ENCODE results near the gene HS3ST1. TPM values are rescaled to one million over a fixed set of nuclear protein-coding genes. Genes with fewer than 3 reads are reported as not detected.
A peak's percentile ranks its signal among the peaks of the same experiment; 100 is the strongest.

Gene HS3ST1
- total RNA-seq, 2 donors from 2014 or later = 1.5 to 6.7 TPM

DNA sequence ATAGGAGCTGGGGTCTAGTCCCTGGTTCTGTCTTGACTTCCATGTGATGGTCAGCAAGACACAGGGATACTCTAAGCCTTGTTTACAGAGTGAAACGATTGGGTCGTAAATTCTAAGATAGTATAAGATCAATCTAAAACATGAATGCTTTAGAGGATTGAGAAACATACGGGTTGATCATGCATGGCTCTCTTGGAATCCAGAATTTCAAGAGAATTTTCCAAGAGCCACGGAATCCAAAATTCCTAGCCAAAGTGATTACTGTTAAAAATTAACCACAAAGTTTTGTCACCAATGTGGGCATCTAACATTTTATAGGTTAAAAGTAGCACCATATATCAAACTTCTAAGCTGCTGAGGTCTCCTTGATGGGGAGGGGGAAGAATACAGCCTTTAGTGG, 16.5 kb downstream of the HS3ST1 start:
- no peak for DNase-seq (ENCODE audit: low spot score)
- Histone ChIP-seq H3K36me3 (no peaks in the 10 kb centered on the region), H3K4me1 (replicated peaks) (no peaks in the 10 kb centered on the region), H3K9me3 (no peaks in the 10 kb centered on the region), H3K27me3 (replicated peaks; ENCODE audit: insufficient read depth) (no peaks in the 10 kb centered on the region), H3K4me3 (no peak overlapping the region), H3K27ac (no peak overlapping the region)
- 85% methylated on average over 4 of the region's 4 CpGs for WGBS
- intact Hi-C loops (cut with DNase I) = no loop called here
- no peak for TF ChIP-seq POLR2AphosphoS5 (IDR thresholded peaks at IDR 0.05)
- no peak for TF ChIP-seq POLR2A (IDR thresholded peaks at IDR 0.05)
- TF ChIP-seq, protein P1, sequence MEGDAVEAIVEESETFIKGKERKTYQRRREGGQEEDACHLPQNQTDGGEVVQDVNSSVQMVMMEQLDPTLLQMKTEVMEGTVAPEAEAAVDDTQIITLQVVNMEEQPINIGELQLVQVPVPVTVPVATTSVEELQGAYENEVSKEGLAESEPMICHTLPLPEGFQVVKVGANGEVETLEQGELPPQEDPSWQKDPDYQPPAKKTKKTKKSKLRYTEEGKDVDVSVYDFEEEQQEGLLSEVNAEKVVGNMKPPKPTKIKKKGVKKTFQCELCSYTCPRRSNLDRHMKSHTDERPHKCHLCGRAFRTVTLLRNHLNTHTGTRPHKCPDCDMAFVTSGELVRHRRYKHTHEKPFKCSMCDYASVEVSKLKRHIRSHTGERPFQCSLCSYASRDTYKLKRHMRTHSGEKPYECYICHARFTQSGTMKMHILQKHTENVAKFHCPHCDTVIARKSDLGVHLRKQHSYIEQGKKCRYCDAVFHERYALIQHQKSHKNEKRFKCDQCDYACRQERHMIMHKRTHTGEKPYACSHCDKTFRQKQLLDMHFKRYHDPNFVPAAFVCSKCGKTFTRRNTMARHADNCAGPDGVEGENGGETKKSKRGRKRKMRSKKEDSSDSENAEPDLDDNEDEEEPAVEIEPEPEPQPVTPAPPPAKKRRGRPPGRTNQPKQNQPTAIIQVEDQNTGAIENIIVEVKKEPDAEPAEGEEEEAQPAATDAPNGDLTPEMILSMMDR (IDR thresholded peaks at IDR 0.05) = no peak

DNA sequence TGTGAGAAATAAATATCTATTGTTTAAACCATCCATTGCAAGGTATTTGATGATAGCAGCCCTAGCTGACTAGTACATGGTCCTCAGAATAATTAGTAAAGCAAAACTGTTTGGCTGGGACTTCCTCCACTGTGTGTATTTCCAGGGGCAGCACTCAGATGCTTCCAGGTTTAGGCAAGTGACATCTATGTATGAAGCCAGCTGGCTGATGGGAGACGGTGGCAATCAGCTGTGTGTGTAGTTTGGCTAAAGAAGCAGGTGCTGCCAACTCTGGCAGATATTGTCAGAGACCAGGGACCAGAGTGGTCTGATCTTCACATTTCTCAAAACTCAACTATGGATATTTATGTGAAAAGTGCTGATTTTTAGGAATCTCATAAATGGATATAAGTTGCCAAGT, 19.1 kb downstream of the HS3ST1 start:
- no peaks in the 10 kb centered on the region for H3K9me3 ChIP-seq
- WGBS = 63% methylated on average over 1 of the region's 1 CpG
- no peaks in the 10 kb centered on the region for H3K36me3 ChIP-seq
- no peaks in the 10 kb centered on the region for H3K4me1 ChIP-seq (replicated peaks)
- no peak for DNase-seq (ENCODE audit: low spot score)
- no peak overlapping the region for H3K4me3 ChIP-seq
- intact Hi-C loops (cut with DNase I) = no loop called here
- H3K27ac ChIP-seq = no peak overlapping the region
- no peak for TF ChIP-seq POLR2AphosphoS5 (IDR thresholded peaks at IDR 0.05)
- TF ChIP-seq, protein P1 (IDR thresholded peaks at IDR 0.05) = no peak
- no peak for TF ChIP-seq POLR2A (IDR thresholded peaks at IDR 0.05)
- H3K27me3 ChIP-seq (replicated peaks; ENCODE audit: insufficient read depth) = no peaks in the 10 kb centered on the region

DNA sequence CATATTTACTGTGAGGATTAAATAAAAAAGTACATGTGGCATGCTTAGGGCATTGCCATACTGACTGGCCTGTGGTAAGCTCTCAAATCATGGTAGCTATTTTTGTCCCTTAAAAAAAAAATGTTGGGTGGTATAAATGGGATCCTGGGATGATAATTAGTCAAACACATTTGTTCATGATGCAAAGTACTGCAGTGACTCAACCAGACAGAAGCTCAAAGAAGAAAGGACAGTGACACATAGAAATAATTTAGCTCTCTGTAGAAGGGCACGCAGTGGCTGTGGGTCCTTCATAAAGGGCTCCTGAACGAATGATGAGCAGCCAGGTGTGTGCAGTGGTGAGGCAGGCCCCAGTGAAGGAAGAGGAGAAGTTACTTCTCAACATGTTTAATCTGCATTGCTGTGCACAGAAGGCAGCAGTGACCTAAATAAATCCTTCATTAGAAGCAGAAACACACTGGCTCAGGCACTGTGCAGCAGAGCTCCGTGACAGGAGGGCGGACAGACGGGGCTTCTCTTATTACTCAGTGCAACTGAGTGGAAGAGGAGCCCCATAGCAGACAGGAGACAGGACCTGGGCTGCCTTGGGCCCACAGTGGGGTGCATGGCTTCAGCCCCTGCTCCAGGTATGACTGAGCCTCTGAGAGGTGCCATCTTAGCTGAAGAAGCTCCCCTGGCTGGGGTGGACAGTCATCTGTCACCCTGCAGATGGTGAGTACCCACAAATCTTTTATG, 20.3 kb downstream of the HS3ST1 start:
- Histone ChIP-seq H3K27me3 (replicated peaks; ENCODE audit: insufficient read depth) (no peaks in the 10 kb centered on the region), H3K9me3 (no peaks in the 10 kb centered on the region), H3K4me3 (no peak overlapping the region), H3K27ac (no peak overlapping the region), H3K36me3 (no peaks in the 10 kb centered on the region), H3K4me1 (replicated peaks) (no peaks in the 10 kb centered on the region)
- WGBS = 82% methylated on average over 5 of the region's 5 CpGs
- intact Hi-C loops (cut with DNase I) = no loop called here
- TF ChIP-seq POLR2AphosphoS5 (IDR thresholded peaks at IDR 0.05) = no peak
- no peak for TF ChIP-seq POLR2A (IDR thresholded peaks at IDR 0.05)
- TF ChIP-seq, protein P1 (IDR thresholded peaks at IDR 0.05) = no peak
- no peak for DNase-seq (ENCODE audit: low spot score)

DNA sequence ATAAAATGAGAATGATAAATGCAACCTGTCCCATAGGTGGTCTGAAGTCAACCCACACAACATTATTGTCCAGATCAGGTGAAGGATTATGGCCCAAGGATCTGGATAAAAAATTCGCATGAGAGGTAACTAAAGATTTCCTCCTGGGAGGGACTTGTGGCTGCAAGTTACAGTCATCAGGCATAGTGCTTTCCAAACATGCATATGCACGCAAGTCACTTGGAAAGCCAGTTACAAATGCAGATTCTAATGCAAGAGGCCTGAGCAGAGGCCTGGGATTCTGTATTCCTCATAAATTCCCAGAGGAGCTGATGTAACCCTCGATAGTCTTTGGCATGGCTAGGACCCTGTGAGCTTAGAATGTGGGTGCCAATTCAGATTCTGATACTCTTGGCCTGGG, 21.1 kb downstream of the HS3ST1 start:
- Histone ChIP-seq H3K27ac (no peak overlapping the region), H3K4me3 (no peak overlapping the region), H3K4me1 (replicated peaks) (no peaks in the 10 kb centered on the region), H3K9me3 (no peaks in the 10 kb centered on the region), H3K27me3 (replicated peaks; ENCODE audit: insufficient read depth) (no peaks in the 10 kb centered on the region), H3K36me3 (no peaks in the 10 kb centered on the region)
- 86% methylated on average over 3 of the region's 3 CpGs for WGBS
- TF ChIP-seq, protein P1 (IDR thresholded peaks at IDR 0.05) = no peak
- TF ChIP-seq POLR2A (IDR thresholded peaks at IDR 0.05) (no peak), POLR2AphosphoS5 (IDR thresholded peaks at IDR 0.05) (no peak)
- intact Hi-C loops (cut with DNase I) = no loop called here
- DNase-seq (ENCODE audit: low spot score) = no peak

DNA sequence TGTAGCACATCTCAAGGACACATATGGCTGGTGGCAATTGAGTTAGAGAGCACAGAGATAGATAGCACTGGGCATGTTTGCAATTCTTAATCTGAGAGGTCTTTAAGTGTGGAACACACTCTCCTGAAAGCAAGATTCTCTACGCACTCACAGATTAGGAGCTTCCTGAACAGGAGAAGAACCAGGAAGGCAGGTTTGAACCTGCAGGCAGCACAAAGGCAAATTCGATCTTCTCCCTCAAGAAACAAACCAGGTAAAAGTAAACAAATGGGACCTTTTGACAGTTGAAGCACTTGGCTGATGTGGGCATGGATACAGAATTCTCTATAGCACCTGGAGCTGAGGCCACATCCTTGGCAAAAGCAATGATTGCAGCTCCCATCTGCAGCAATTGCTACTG, 24.3 kb downstream of the HS3ST1 start:
- no peak overlapping the region for H3K4me3 ChIP-seq
- H3K9me3 ChIP-seq = no peaks in the 10 kb centered on the region
- TF ChIP-seq, protein P1 (IDR thresholded peaks at IDR 0.05) = no peak
- peak; percentile 7 for TF ChIP-seq POLR2AphosphoS5 (IDR thresholded peaks at IDR 0.05)
- TF ChIP-seq POLR2A (IDR thresholded peaks at IDR 0.05) = no peak
- no peaks in the 10 kb centered on the region for H3K27me3 ChIP-seq (replicated peaks; ENCODE audit: insufficient read depth)
- no peak overlapping the region for H3K27ac ChIP-seq
- WGBS = 51% methylated on average over 2 of the region's 2 CpGs
- intact Hi-C loops (cut with DNase I) = no loop called here
- H3K36me3 ChIP-seq = no peaks in the 10 kb centered on the region
- no peak for DNase-seq (ENCODE audit: low spot score)
- no peaks in the 10 kb centered on the region for H3K4me1 ChIP-seq (replicated peaks)

Data from prostate gland (tissue), 2 donors.